Mesendoderm (in vitro differentiated cells): ENCODE measurements around the gene RFX4. TPM values are rescaled to one million over a fixed set of nuclear protein-coding genes. Genes with fewer than 3 reads are reported as not detected.

Experiments
- DNase-seq: peaks from one replicate; pipeline ENCODE4 v3.0.0; 2013
- H2AK5ac ChIP-seq: 2 replicates; pipeline ENCODE4 v1.6.1; 2013; ENCODE audit warnings: low read length, inconsistent platforms
- H2BK120ac ChIP-seq: 2 replicates; pipeline ENCODE4 v1.6.1; 2013; ENCODE audit warnings: low read depth, mild to moderate bottlenecking, low read length, moderate library complexity, mixed read lengths
- H2BK15ac ChIP-seq: replicated peaks from 2 replicates; pipeline ENCODE4 v1.6.1; 2013; ENCODE audit warnings: low read depth, mild to moderate bottlenecking, moderate library complexity
- H2BK5ac ChIP-seq: 2 replicates; pipeline ENCODE4 v1.6.1; 2013; ENCODE audit warnings: low read length, inconsistent platforms
- H3K18ac ChIP-seq: 2 replicates; pipeline ENCODE4 v1.6.1; 2013; ENCODE audit warnings: mild to moderate bottlenecking, low read length, mixed read lengths
- H3K23ac ChIP-seq: one replicate; pipeline ENCODE4 v1.6.1; 2013; ENCODE audit warnings: low read length
- H3K27ac ChIP-seq: 2 replicates; pipeline ENCODE4 v1.5.1; 2013; ENCODE audit warnings: low read depth, mild to moderate bottlenecking, inconsistent platforms, low read length, moderate library complexity
- H3K27me3 ChIP-seq: 2 replicates; pipeline ENCODE4 v1.6.1; 2013; ENCODE audit warnings: low read length, control low read depth, mild to moderate bottlenecking, inconsistent platforms; ENCODE audit not compliant: insufficient read depth, poor library complexity
- H3K36me3 ChIP-seq: 2 replicates; pipeline ENCODE4 v1.6.1; 2013; ENCODE audit warnings: low read length, inconsistent platforms; ENCODE audit not compliant: control insufficient read depth, insufficient read depth
- H3K4ac ChIP-seq: one replicate; pipeline ENCODE4 v1.6.1; 2013; ENCODE audit warnings: low read depth, mild to moderate bottlenecking, low read length, moderate library complexity
- H3K4me1 ChIP-seq: 2 replicates; pipeline ENCODE4 v1.6.1; 2013; ENCODE audit warnings: low read depth, low read length, inconsistent platforms; ENCODE audit not compliant: control insufficient read depth
- H3K4me2 ChIP-seq: 2 replicates; pipeline ENCODE4 v1.6.1; 2013; ENCODE audit warnings: low read length
- H3K4me3 ChIP-seq: 2 replicates; pipeline ENCODE4 v1.5.1; 2013; ENCODE audit warnings: mild to moderate bottlenecking, low read length
- H3K56ac ChIP-seq: one replicate; pipeline ENCODE4 v1.6.1; 2013; ENCODE audit warnings: low read length
- H3K79me1 ChIP-seq: 2 replicates; pipeline ENCODE4 v1.6.1; 2013; ENCODE audit warnings: low read length, inconsistent platforms
- H3K79me2 ChIP-seq: 2 replicates; pipeline ENCODE4 v1.6.1; 2013; ENCODE audit warnings: mild to moderate bottlenecking, low read length; ENCODE audit not compliant: control insufficient read depth, insufficient read depth
- H3K9ac ChIP-seq: 2 replicates; pipeline ENCODE4 v1.6.1; 2013; ENCODE audit warnings: low read length, inconsistent platforms
- H4K5ac ChIP-seq: one replicate; pipeline ENCODE4 v1.6.1; 2013; ENCODE audit warnings: low read length
- H4K8ac ChIP-seq: one replicate; pipeline ENCODE4 v1.6.1; 2013; ENCODE audit warnings: low read depth, mild to moderate bottlenecking, control low read depth, low read length, moderate library complexity
- WGBS: extraction: QIAGEN DNeasy Blood & Tissue Kit; methylation state at CpG from one replicate; pipeline ENCODE4 v1.1.7; 2013; ENCODE audit warnings: low lambda C conversion rate, missing lambda C conversion rate; ENCODE audit not compliant: insufficient coverage; ENCODE audit errors: extremely low coverage; 5-methylcytosine and 5-hydroxymethylcytosine counted together
- polyA plus RNA-seq, 2 experiments: library from polyadenylated mRNA; stranded (reverse); fragments of 200-250 nt; gene quantifications; one replicate each; pipeline ENCODE4 v1.2.3, GENCODE V29; 2013

The RFX4 gene
- 0.07 TPM for polyA plus RNA-seq (2013, experiment 1 of 2)
- 0.06 TPM for polyA plus RNA-seq (2013, experiment 2 of 2)

DNA sequence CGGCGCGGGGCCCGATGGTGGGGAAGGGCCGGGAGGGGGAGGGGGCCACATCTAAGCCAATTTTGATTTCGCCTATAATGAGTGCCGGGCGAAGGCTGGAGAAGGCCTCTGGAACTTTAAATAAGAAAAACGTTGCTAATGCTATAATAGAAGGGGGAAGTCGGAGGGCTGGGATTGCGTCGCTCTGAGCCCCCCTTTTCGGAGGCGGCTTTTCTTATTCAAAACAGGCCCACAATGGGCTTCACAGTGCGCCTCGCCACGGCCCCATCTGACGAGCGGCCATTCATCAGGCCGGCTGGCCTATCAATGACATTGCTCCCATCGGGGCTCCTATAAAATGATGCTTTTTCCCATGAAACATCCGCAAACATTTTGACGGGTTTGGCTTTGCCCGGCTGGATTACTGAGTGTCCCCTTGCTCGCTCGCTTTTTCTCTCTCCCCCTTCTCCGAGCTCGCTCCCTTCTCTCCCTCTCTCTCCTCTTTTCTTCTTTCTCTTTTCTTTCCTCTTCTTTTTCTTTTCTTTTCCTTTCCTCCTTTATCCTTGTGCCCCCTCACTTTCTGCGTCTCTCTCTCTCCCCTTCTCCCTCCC is at the start of gene RFX4:
TSS of gene RFX4 (plus strand) at position 364 of the 590 bp plus-strand sequence. CDS start 317 bp downstream, outside the sequence.
- no peak within 1 kb of the TSS for H2AK5ac ChIP-seq
- H3K4me2 ChIP-seq = peak within 1 kb of the TSS; percentile 98
- H3K9ac ChIP-seq = no peak within 1 kb of the TSS
- H3K79me1 ChIP-seq = no peaks in the 10 kb centered on the region
- no CpG with 5 or more reads among the region's 29 CpGs for WGBS
- no peaks in the 10 kb centered on the region for H3K79me2 ChIP-seq
- H3K18ac ChIP-seq = no peak within 1 kb of the TSS
- peak within 1 kb of the TSS; percentile 68 for H3K4me3 ChIP-seq
- no peak within 1 kb of the TSS for H3K27ac ChIP-seq
- H3K56ac ChIP-seq = peak within 1 kb of the TSS; percentile 42
- H3K4ac ChIP-seq = no peak within 1 kb of the TSS
- no peak within 1 kb of the TSS for H2BK15ac ChIP-seq
- no peaks in the 10 kb centered on the region for H3K36me3 ChIP-seq
- H3K23ac ChIP-seq = no peak within 1 kb of the TSS
- no peak within 1 kb of the TSS for H2BK120ac ChIP-seq
- no peaks in the 10 kb centered on the region for H3K4me1 ChIP-seq
- no peak within 1 kb of the TSS for H4K5ac ChIP-seq
- H3K27me3 ChIP-seq = peaks cover 66% of the 10 kb centered on the region
- H2BK5ac ChIP-seq = no peak within 1 kb of the TSS
- DNase-seq = peak; percentile 51
- H4K8ac ChIP-seq = no peak within 1 kb of the TSS

DNA sequence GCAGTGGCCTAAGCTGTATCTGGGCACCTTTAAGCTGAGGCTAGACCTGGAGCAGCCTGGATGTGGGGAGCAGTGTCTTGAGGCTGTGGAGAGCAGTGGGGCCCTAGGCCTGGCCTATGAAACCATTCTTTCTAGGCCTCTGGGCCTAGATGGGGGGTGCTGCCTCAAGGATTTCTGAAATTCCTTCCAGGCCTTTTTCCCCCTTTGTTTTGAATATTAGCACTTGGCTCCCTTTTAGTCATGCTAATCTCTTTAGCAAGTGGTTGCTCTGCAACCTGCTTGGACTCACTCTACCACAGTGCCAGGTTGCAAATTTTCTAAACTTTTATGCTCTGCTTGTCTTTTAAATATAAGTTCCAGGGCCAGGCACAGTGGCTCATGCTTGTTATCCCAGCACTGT is 41.6 kb upstream of the RFX4 start:
- H4K8ac ChIP-seq = no peak overlapping the region
- H3K36me3 ChIP-seq = no peaks in the 10 kb centered on the region
- no peak for DNase-seq
- H3K56ac ChIP-seq = no peak overlapping the region
- no peak overlapping the region for H3K4me3 ChIP-seq
- no peak overlapping the region for H2AK5ac ChIP-seq
- no peak overlapping the region for H3K4ac ChIP-seq
- no peak overlapping the region for H3K4me2 ChIP-seq
- no peak overlapping the region for H2BK5ac ChIP-seq
- H3K23ac ChIP-seq = no peak overlapping the region
- no peaks in the 10 kb centered on the region for H3K79me2 ChIP-seq
- no peaks in the 10 kb centered on the region for H3K4me1 ChIP-seq
- H4K5ac ChIP-seq = no peak overlapping the region
- H3K9ac ChIP-seq = no peak overlapping the region
- no peaks in the 10 kb centered on the region for H3K79me1 ChIP-seq
- no peaks in the 10 kb centered on the region for H3K27me3 ChIP-seq
- no peak overlapping the region for H3K27ac ChIP-seq
- no peak overlapping the region for H3K18ac ChIP-seq
- no peak overlapping the region for H2BK15ac ChIP-seq
- no peak overlapping the region for H2BK120ac ChIP-seq

GRCh38 chr12:106551410-106551809 is 31.4 kb upstream of the RFX4 start:
- Histone ChIP-seq H4K5ac (no peak overlapping the region), H3K36me3 (no peaks in the 10 kb centered on the region), H3K79me1 (no peaks in the 10 kb centered on the region), H2BK15ac (no peak overlapping the region), H3K23ac (no peak overlapping the region), H2AK5ac (no peak overlapping the region), H3K27ac (no peak overlapping the region), H3K4me1 (no peaks in the 10 kb centered on the region), H4K8ac (no peak overlapping the region), H2BK5ac (no peak overlapping the region), H3K9ac (no peak overlapping the region), H3K4me3 (no peak overlapping the region), H3K18ac (no peak overlapping the region), H3K27me3 (no peaks in the 10 kb centered on the region), H3K4me2 (no peak overlapping the region), H3K79me2 (no peaks in the 10 kb centered on the region), H3K56ac (no peak overlapping the region), H3K4ac (no peak overlapping the region), H2BK120ac (no peak overlapping the region)
- DNase-seq = peak; percentile 5
- no CpG with 5 or more reads among the region's 9 CpGs for WGBS

DNA sequence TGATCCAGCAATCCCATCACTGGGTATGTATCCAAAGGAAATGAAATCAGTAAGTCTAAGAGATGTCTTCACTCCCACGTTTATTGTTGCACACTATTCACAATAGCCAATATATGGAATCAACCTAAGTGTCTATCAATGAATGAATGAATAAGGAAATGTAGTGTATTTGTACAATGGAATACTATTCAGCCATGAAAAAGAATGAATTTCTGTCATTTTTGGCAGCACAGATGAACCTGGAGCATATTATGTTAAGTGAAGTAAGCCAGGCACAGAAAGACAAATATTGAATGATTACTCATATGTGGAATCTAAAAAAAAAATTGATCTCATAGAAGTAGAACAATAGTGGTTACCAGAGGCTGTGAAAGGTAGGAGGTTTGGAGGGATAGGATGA is 30.6 kb upstream of the RFX4 start:
- no peaks in the 10 kb centered on the region for H3K79me2 ChIP-seq
- H4K8ac ChIP-seq = no peak overlapping the region
- no CpG with 5 or more reads among the region's 1 CpG for WGBS
- no peak overlapping the region for H3K4me2 ChIP-seq
- H3K56ac ChIP-seq = no peak overlapping the region
- no peaks in the 10 kb centered on the region for H3K4me1 ChIP-seq
- H2BK120ac ChIP-seq = no peak overlapping the region
- H3K4me3 ChIP-seq = no peak overlapping the region
- no peak overlapping the region for H3K27ac ChIP-seq
- no peaks in the 10 kb centered on the region for H3K79me1 ChIP-seq
- H2BK5ac ChIP-seq = no peak overlapping the region
- no peak overlapping the region for H2AK5ac ChIP-seq
- no peak overlapping the region for H4K5ac ChIP-seq
- H2BK15ac ChIP-seq = no peak overlapping the region
- H3K4ac ChIP-seq = no peak overlapping the region
- DNase-seq = no peak
- no peak overlapping the region for H3K18ac ChIP-seq
- H3K27me3 ChIP-seq = no peaks in the 10 kb centered on the region
- no peaks in the 10 kb centered on the region for H3K36me3 ChIP-seq
- H3K23ac ChIP-seq = no peak overlapping the region
- H3K9ac ChIP-seq = no peak overlapping the region

GRCh38 chr12:106564678-106565329 is 18.0 kb upstream of the RFX4 start:
- H2BK5ac ChIP-seq = no peak overlapping the region
- H2BK120ac ChIP-seq = no peak overlapping the region
- no peak overlapping the region for H3K4me3 ChIP-seq
- H3K23ac ChIP-seq = no peak overlapping the region
- no peak overlapping the region for H4K8ac ChIP-seq
- no CpG with 5 or more reads among the region's 9 CpGs for WGBS
- H3K18ac ChIP-seq = no peak overlapping the region
- H3K27me3 ChIP-seq = no peaks in the 10 kb centered on the region
- no peak for DNase-seq
- no peak overlapping the region for H3K56ac ChIP-seq
- no peak overlapping the region for H4K5ac ChIP-seq
- H3K4me1 ChIP-seq = peaks cover 2% of the 10 kb centered on the region
- no peak overlapping the region for H2BK15ac ChIP-seq
- H3K9ac ChIP-seq = no peak overlapping the region
- no peak overlapping the region for H3K27ac ChIP-seq
- no peak overlapping the region for H3K4ac ChIP-seq
- H2AK5ac ChIP-seq = no peak overlapping the region
- H3K79me1 ChIP-seq = no peaks in the 10 kb centered on the region
- no peaks in the 10 kb centered on the region for H3K79me2 ChIP-seq
- no peak overlapping the region for H3K4me2 ChIP-seq
- no peaks in the 10 kb centered on the region for H3K36me3 ChIP-seq

- no CpG with 5 or more reads among the region's 3 CpGs for WGBS
- Histone ChIP-seq H3K36me3 (no peaks in the 10 kb centered on the region), H3K56ac (no peak overlapping the region), H3K4me3 (no peak overlapping the region), H2BK15ac (no peak overlapping the region), H3K79me1 (no peaks in the 10 kb centered on the region), H3K4me2 (no peak overlapping the region), H3K27ac (no peak overlapping the region), H3K79me2 (no peaks in the 10 kb centered on the region), H2BK120ac (no peak overlapping the region), H3K27me3 (no peaks in the 10 kb centered on the region), H2AK5ac (no peak overlapping the region), H3K18ac (no peak overlapping the region), H3K23ac (no peak overlapping the region), H3K4me1 (peaks cover 2% of the 10 kb centered on the region), H4K8ac (no peak overlapping the region), H3K4ac (no peak overlapping the region), H2BK5ac (no peak overlapping the region), H4K5ac (no peak overlapping the region), H3K9ac (no peak overlapping the region)
- DNase-seq = no peak
Measured at GRCh38 chr12:106566771-106567170, 16.0 kb upstream of the RFX4 start.
